NOMO-1 treated with DMSO at 0.1 percent for 48 hours (cell line): ENCODE results near the gene TMEM130.
A peak's percentile ranks its signal among the peaks of the same experiment; 100 is the strongest.

Experiments used
- DNase-seq: peaks from one replicate; lab custom pipeline; 2025; ENCODE audit not compliant: unreplicated experiment; lab: John Stamatoyannopoulos, UW

The TMEM130 gene

GRCh38 chr7:98808751-98809460 is 60.9 kb downstream of the TMEM130 start:
- no peak for DNase-seq

- DNase-seq, result no peak
These were observed 62.5 kb downstream of the TMEM130 start for GRCh38 chr7:98807068-98808048.

GRCh38 chr7:98805956-98806838 is 63.6 kb downstream of the TMEM130 start:
- no peak for DNase-seq

- DNase-seq, result no peak
These were observed 67.1 kb downstream of the TMEM130 start for GRCh38 chr7:98802781-98803110.

- DNase-seq, result peak; percentile 100
These were observed 67.6 kb downstream of the TMEM130 start for GRCh38 chr7:98802088-98802780.

- DNase-seq, result no peak
These were observed 68.8 kb downstream of the TMEM130 start for GRCh38 chr7:98800996-98801395.

- DNase-seq, result no peak
These were observed 72.7 kb downstream of the TMEM130 start for GRCh38 chr7:98797150-98797549.
